Liver (tissue), 3 donors: ENCODE results near the gene SNAP25.

Experiments used
- EGR1 ChIP-seq, 2 donors: IDR thresholded peaks; 2 replicates each; pipeline ENCODE4 v1.6.1; 2016 to 2018; ENCODE audit warnings: antibody characterized with exemption in 2 of 2, low read depth in 2 of 2
- FOXA2 ChIP-seq: IDR thresholded peaks from 2 replicates; pipeline ENCODE4 v1.6.1; 2016; ENCODE audit warnings: antibody characterized with exemption
- HNF4A ChIP-seq, 2 donors: conservative IDR thresholded peaks; 2 replicates each; pipeline ENCODE4 v1.6.1; 2016; ENCODE audit warnings: antibody characterized with exemption in 2 of 2, mild to moderate bottlenecking in 2 of 2
- JUND ChIP-seq, 2 donors: IDR thresholded peaks; 2 replicates each; pipeline ENCODE4 v1.6.1; 2016; ENCODE audit warnings: antibody characterized with exemption in 2 of 2
- RAD21 ChIP-seq, 2 donors: IDR thresholded peaks; 2 replicates each; pipeline ENCODE4 v1.6.1; 2016; ENCODE audit warnings: antibody characterized with exemption in 2 of 2, mild to moderate bottlenecking in 2 of 2
- YY1 ChIP-seq: IDR thresholded peaks from 2 replicates; pipeline ENCODE4 v1.6.1; 2016; ENCODE audit warnings: antibody characterized with exemption, mild to moderate bottlenecking
- TF ChIP-seq, protein P1 (sequence below): fragments of 150-350 bp; IDR thresholded peaks from 2 replicates; pipeline ENCODE4 v1.5.1; 2017; ENCODE audit warnings: improper control_type of control experiment, low read depth, low read length; ENCODE audit not compliant: missing input control
- TF ChIP-seq, protein P2 (sequence below): IDR thresholded peaks from 2 replicates; pipeline ENCODE4 v1.6.1; 2016; ENCODE audit warnings: antibody characterized with exemption, mild to moderate bottlenecking
- donor health status: healthy.
- donor health status: healthy.

- TF ChIP-seq FOXA2, result no peak
- TF ChIP-seq, protein P1, sequence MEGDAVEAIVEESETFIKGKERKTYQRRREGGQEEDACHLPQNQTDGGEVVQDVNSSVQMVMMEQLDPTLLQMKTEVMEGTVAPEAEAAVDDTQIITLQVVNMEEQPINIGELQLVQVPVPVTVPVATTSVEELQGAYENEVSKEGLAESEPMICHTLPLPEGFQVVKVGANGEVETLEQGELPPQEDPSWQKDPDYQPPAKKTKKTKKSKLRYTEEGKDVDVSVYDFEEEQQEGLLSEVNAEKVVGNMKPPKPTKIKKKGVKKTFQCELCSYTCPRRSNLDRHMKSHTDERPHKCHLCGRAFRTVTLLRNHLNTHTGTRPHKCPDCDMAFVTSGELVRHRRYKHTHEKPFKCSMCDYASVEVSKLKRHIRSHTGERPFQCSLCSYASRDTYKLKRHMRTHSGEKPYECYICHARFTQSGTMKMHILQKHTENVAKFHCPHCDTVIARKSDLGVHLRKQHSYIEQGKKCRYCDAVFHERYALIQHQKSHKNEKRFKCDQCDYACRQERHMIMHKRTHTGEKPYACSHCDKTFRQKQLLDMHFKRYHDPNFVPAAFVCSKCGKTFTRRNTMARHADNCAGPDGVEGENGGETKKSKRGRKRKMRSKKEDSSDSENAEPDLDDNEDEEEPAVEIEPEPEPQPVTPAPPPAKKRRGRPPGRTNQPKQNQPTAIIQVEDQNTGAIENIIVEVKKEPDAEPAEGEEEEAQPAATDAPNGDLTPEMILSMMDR, result no peak
- TF ChIP-seq, protein P2, sequence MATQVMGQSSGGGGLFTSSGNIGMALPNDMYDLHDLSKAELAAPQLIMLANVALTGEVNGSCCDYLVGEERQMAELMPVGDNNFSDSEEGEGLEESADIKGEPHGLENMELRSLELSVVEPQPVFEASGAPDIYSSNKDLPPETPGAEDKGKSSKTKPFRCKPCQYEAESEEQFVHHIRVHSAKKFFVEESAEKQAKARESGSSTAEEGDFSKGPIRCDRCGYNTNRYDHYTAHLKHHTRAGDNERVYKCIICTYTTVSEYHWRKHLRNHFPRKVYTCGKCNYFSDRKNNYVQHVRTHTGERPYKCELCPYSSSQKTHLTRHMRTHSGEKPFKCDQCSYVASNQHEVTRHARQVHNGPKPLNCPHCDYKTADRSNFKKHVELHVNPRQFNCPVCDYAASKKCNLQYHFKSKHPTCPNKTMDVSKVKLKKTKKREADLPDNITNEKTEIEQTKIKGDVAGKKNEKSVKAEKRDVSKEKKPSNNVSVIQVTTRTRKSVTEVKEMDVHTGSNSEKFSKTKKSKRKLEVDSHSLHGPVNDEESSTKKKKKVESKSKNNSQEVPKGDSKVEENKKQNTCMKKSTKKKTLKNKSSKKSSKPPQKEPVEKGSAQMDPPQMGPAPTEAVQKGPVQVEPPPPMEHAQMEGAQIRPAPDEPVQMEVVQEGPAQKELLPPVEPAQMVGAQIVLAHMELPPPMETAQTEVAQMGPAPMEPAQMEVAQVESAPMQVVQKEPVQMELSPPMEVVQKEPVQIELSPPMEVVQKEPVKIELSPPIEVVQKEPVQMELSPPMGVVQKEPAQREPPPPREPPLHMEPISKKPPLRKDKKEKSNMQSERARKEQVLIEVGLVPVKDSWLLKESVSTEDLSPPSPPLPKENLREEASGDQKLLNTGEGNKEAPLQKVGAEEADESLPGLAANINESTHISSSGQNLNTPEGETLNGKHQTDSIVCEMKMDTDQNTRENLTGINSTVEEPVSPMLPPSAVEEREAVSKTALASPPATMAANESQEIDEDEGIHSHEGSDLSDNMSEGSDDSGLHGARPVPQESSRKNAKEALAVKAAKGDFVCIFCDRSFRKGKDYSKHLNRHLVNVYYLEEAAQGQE, result no peak
- TF ChIP-seq YY1, result no peak
- no peak for TF ChIP-seq EGR1 (IDR thresholded peaks at IDR 0.05; ENCODE audit: low read depth in 2 of 2)
- TF ChIP-seq RAD21 (IDR thresholded peaks at IDR 0.05), result no peak
- no peak for TF ChIP-seq JUND (IDR thresholded peaks at IDR 0.05)
- TF ChIP-seq HNF4A (conservative IDR thresholded peaks at IDR 0.05), result no peak
Observed at GRCh38 chr20:10330071-10330470, 111.4 kb downstream of the SNAP25 start.
